NCI-H2081 treated with DMSO at 0.1 percent for 48 hours (cell line): Measurements from ENCODE around the gene CDH23.

Experiments
- DNase-seq: peaks from one replicate; lab custom pipeline; 2025; lab: John Stamatoyannopoulos, UW

CDH23 gene

GRCh38 chr10:71690094-71690720 is 293.5 kb downstream of the CDH23 start:
- DNase-seq = no peak

- no peak for DNase-seq
These were observed 294.7 kb downstream of the CDH23 start for GRCh38 chr10:71691405-71691804.

GRCh38 chr10:71692598-71693306 is 296.0 kb downstream of the CDH23 start:
- no peak for DNase-seq

- DNase-seq = no peak
These were observed 296.7 kb downstream of the CDH23 start for GRCh38 chr10:71693377-71693776.

- no peak for DNase-seq
These were observed 297.4 kb downstream of the CDH23 start for GRCh38 chr10:71694039-71694501.

- DNase-seq = no peak
These were observed 297.8 kb downstream of the CDH23 start for GRCh38 chr10:71694567-71694968.

- DNase-seq = no peak
These were observed 299.1 kb downstream of the CDH23 start for GRCh38 chr10:71695502-71696476.

GRCh38 chr10:71696628-71697326 is 300.1 kb downstream of the CDH23 start:
- DNase-seq = no peak

- DNase-seq = no peak
These were observed 301.4 kb downstream of the CDH23 start for GRCh38 chr10:71697938-71698709.

- no peak for DNase-seq
These were observed 302.0 kb downstream of the CDH23 start for GRCh38 chr10:71698737-71699136.

GRCh38 chr10:71700731-71701368 is 304.1 kb downstream of the CDH23 start:
- no peak for DNase-seq

GRCh38 chr10:71701496-71702132 is 304.9 kb downstream of the CDH23 start:
- no peak for DNase-seq

- no peak for DNase-seq
These were observed 306.9 kb downstream of the CDH23 start for GRCh38 chr10:71703577-71703976.

GRCh38 chr10:71704816-71705215 is 308.1 kb downstream of the CDH23 start:
- DNase-seq = no peak

- DNase-seq = no peak
These were observed 308.9 kb downstream of the CDH23 start for GRCh38 chr10:71705582-71705981.

GRCh38 chr10:71706216-71707121 is 309.7 kb downstream of the CDH23 start:
- DNase-seq = no peak

GRCh38 chr10:71707240-71707789 is 310.6 kb downstream of the CDH23 start:
- no peak for DNase-seq

- no peak for DNase-seq
These were observed 311.6 kb downstream of the CDH23 start for GRCh38 chr10:71708301-71708703.
